Vagina (tissue), 2 donors: ENCODE measurements around the gene ADCY5.

Experiments used
- POLR2A ChIP-seq, 2 donors: fragments of 450-650 bp; IDR thresholded peaks; one replicate each; pipeline ENCODE4 v1.6.1; 2017; ENCODE audit warnings: antibody characterized with exemption in 2 of 2, mild to moderate bottlenecking in 2 of 2, moderate library complexity in 2 of 2
- TF ChIP-seq, protein P1 (sequence below), 3 experiments: fragments of 450-650 bp in 2 of 3; fragments of 200-600 bp in 1 of 3; sonication (generic) in 1 of 3; IDR thresholded peaks; one replicate each; pipeline ENCODE4 v1.5.1; 2017 to 2019; ENCODE audit warnings: antibody characterized with exemption in 3 of 3, mild to moderate bottlenecking in 2 of 3, moderate library complexity in 2 of 3

DNA sequence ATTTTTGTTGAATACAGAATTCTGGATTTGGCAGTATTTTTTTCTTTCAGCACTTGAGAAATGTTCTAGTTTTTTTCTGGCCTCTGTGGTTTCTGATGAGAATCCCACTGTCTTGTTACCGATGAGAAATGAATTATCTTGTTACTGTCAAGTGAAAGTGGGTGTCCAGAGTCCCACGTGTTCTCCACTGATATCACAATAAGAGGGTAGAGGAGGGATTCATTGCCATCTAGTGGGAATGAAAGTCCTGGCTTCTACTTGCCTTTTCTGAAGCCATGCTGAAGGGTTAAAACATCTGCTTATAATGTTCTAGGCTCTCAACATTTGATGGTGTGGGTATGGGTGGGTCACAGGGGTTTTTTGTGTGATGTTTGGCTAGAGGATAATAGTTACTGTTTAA, 181.1 kb downstream of the ADCY5 start:
- no peak for TF ChIP-seq POLR2A (IDR thresholded peaks at IDR 0.05)
- TF ChIP-seq, protein P1, sequence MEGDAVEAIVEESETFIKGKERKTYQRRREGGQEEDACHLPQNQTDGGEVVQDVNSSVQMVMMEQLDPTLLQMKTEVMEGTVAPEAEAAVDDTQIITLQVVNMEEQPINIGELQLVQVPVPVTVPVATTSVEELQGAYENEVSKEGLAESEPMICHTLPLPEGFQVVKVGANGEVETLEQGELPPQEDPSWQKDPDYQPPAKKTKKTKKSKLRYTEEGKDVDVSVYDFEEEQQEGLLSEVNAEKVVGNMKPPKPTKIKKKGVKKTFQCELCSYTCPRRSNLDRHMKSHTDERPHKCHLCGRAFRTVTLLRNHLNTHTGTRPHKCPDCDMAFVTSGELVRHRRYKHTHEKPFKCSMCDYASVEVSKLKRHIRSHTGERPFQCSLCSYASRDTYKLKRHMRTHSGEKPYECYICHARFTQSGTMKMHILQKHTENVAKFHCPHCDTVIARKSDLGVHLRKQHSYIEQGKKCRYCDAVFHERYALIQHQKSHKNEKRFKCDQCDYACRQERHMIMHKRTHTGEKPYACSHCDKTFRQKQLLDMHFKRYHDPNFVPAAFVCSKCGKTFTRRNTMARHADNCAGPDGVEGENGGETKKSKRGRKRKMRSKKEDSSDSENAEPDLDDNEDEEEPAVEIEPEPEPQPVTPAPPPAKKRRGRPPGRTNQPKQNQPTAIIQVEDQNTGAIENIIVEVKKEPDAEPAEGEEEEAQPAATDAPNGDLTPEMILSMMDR (IDR thresholded peaks at IDR 0.05), result no peak
